Esophagus muscularis mucosa (tissue), 4 donors: ENCODE measurements around the gene MAPK8IP3. TPM values are rescaled to one million over a fixed set of nuclear protein-coding genes. Genes with fewer than 3 reads are reported as not detected.
A peak's percentile ranks its signal among the peaks of the same experiment; 100 is the strongest.

ENCODE experiments used
- DNase-seq: peaks from one replicate; pipeline ENCODE4 v3.0.0-alpha.2; 2017; ENCODE audit errors: extremely low spot score
- H3K27ac ChIP-seq, 4 donors: fragments of 200-600 bp; sonication (generic); replicated peaks in 1 of 4; 1 replicate in 3 of 4; 2 replicates in 1 of 4; pipeline ENCODE4 v1.5.1; 2016 to 2019; ENCODE audit warnings: mild to moderate bottlenecking in 1 of 4
- H3K27me3 ChIP-seq, 4 donors: fragments of 200-600 bp; sonication (generic); one replicate each; pipeline versions ENCODE4 v1.5.1 to v1.6.0; 2016 to 2019
- H3K36me3 ChIP-seq, 4 donors: fragments of 200-600 bp; sonication (generic); one replicate each; pipeline ENCODE4 v1.5.1; 2016 to 2019
- H3K4me1 ChIP-seq, 4 donors: fragments of 200-600 bp; sonication (generic); one replicate each; pipeline ENCODE4 v1.5.1; 2016 to 2019
- H3K4me3 ChIP-seq, 4 donors: fragments of 200-600 bp; sonication (generic); 1 replicate in 2 of 4; 2 replicates in 2 of 4; pipeline ENCODE4 v1.5.1; 2016 to 2019; ENCODE audit warnings: mild to moderate bottlenecking in 4 of 4, moderate library complexity in 1 of 4
- H3K9me3 ChIP-seq, 4 donors: fragments of 200-600 bp; sonication (generic); 1 replicate in 3 of 4; 2 replicates in 1 of 4; pipeline ENCODE4 v1.5.1; 2016 to 2019
- CTCF ChIP-seq, 3 experiments: fragments of 200-600 bp in 2 of 3; fragments of 450-650 bp in 1 of 3; sonication (generic) in 2 of 3; IDR thresholded peaks; one replicate each; pipeline ENCODE4 v1.5.1; 2017 to 2019; ENCODE audit warnings: antibody characterized with exemption in 3 of 3, mild to moderate bottlenecking in 2 of 3, moderate library complexity in 1 of 3
- EP300 ChIP-seq: sonication (generic); formaldehyde crosslinking; IDR thresholded peaks from one replicate; pipeline ENCODE4 v1.6.1; 2017; ENCODE audit warnings: antibody characterized with exemption
- POLR2A ChIP-seq: fragments of 450-650 bp; IDR thresholded peaks from one replicate; pipeline ENCODE4 v1.6.1; 2017; ENCODE audit warnings: antibody characterized with exemption, moderate library complexity, mild to moderate bottlenecking, low read depth
- POLR2AphosphoS5 ChIP-seq, 2 donors: sonication (generic); formaldehyde crosslinking; IDR thresholded peaks; one replicate each; pipeline ENCODE4 v1.6.1; 2017; ENCODE audit warnings: antibody characterized with exemption in 2 of 2
- WGBS: methylation state at CpG from one replicate; pipeline ENCODE4 v1.1.5; 2018; 5-methylcytosine and 5-hydroxymethylcytosine counted together
- intact Hi-C: fragments of 100-400 bp; cut with DNase I; formaldehyde crosslinking; loops from one replicate; pipeline ENCODE4 v1.15.1; 2023
- total RNA-seq, 4 donors: library from RNA; depleted of rRNA; stranded (reverse); fragments of >200 nt; gene quantifications; one replicate each; pipeline versions ENCODE4 v1.1.0 to v1.2.1, GENCODE V29; 2016

MAPK8IP3 gene
- total RNA-seq = 10 to 100 TPM; 21.5 to 36.2 (median 28.5) TPM

- H3K27ac ChIP-seq = peak within 1 kb of the TSS; percentile 91 to 95 (median 92)
- H3K4me3 ChIP-seq = peak within 1 kb of the TSS; percentile 88 to 96 (median 92)
- WGBS = under 1% methylated on average over 14 of the region's 79 CpGs
- peaks cover 0 to 26% (median 18%) of the 10 kb centered on the region in 4 donors for H3K36me3 ChIP-seq
- no peaks in the 10 kb centered on the region for H3K27me3 ChIP-seq
- intact Hi-C loops = loop anchor here (2.0 to 10.0 kb wide), 4 partner anchors 27 to 301 kb away; partner anchors contain the start of genes CRAMP1, EME2, IFT140 and JPT2
- H3K9me3 ChIP-seq = no peaks in the 10 kb centered on the region
- peak; percentile 96 for DNase-seq
- H3K4me1 ChIP-seq = peaks cover 24 to 53% (median 45%) of the 10 kb centered on the region in 4 donors
- TF ChIP-seq CTCF (IDR thresholded peaks at IDR 0.05) = peak in 2 of 3 experiments; percentile 95 to 99
- TF ChIP-seq POLR2AphosphoS5 (IDR thresholded peaks at IDR 0.05) = peak; percentile 90 to 98
- TF ChIP-seq EP300 = no peak
- TF ChIP-seq POLR2A = peak; percentile 95
Observed at GRCh38 chr16:1705688-1706385, at the start of gene MAPK8IP3. Gene MAPK8IP3 (plus strand): TSS chr16:1706195. CDS start chr16:1706340, 145 bp downstream.

GRCh38 chr16:1656808-1657617, 49.0 kb upstream of the MAPK8IP3 start:
- intact Hi-C loops = no loop called here
- TF ChIP-seq POLR2A (no peak), POLR2AphosphoS5 (IDR thresholded peaks at IDR 0.05) (no peak), EP300 (no peak), CTCF (IDR thresholded peaks at IDR 0.05) (no peak)
- no peak for DNase-seq
- no peaks in the 10 kb centered on the region for H3K27me3 ChIP-seq
- no peak overlapping the region for H3K27ac ChIP-seq
- H3K4me1 ChIP-seq = peaks cover 0 to 3% (median 0%) of the 10 kb centered on the region in 4 donors
- H3K4me3 ChIP-seq = no peak overlapping the region
- peaks cover 66 to 100% (median 93%) of the 10 kb centered on the region in 4 donors for H3K36me3 ChIP-seq
- H3K9me3 ChIP-seq = no peaks in the 10 kb centered on the region
- WGBS = 91% methylated on average over 21 of the region's 24 CpGs

- 98% methylated on average over 10 of the region's 13 CpGs for WGBS
- no peaks in the 10 kb centered on the region for H3K27me3 ChIP-seq
Observed at GRCh38 chr16:1657841-1658240, 48.2 kb upstream of the MAPK8IP3 start.

GRCh38 chr16:1659031-1659430, 47.0 kb upstream of the MAPK8IP3 start:
- DNase-seq = no peak
- Histone ChIP-seq H3K27me3 (no peaks in the 10 kb centered on the region), H3K36me3 (peaks cover 68 to 100% (median 94%) of the 10 kb centered on the region in 4 donors), H3K27ac (no peak overlapping the region), H3K4me1 (peaks cover 0 to 3% (median 0%) of the 10 kb centered on the region in 4 donors), H3K4me3 (no peak overlapping the region), H3K9me3 (no peaks in the 10 kb centered on the region)
- 84% methylated on average over 5 of the region's 5 CpGs for WGBS
- intact Hi-C loops = no loop called here
- no peak for TF ChIP-seq CTCF (IDR thresholded peaks at IDR 0.05)
- TF ChIP-seq POLR2A = no peak
- TF ChIP-seq EP300 = no peak
- TF ChIP-seq POLR2AphosphoS5 (IDR thresholded peaks at IDR 0.05) = no peak

More at GRCh38 chr16:1657841-1658240, 48.2 kb upstream of the MAPK8IP3 start:
- DNase-seq = no peak
- H3K4me1 ChIP-seq = peaks cover 0 to 3% (median 0%) of the 10 kb centered on the region in 4 donors
- TF ChIP-seq EP300 (no peak), POLR2AphosphoS5 (IDR thresholded peaks at IDR 0.05) (no peak), POLR2A (no peak), CTCF (IDR thresholded peaks at IDR 0.05) (no peak)
- peaks cover 70 to 100% (median 93%) of the 10 kb centered on the region in 4 donors for H3K36me3 ChIP-seq
- H3K27ac ChIP-seq = no peak overlapping the region
- H3K9me3 ChIP-seq = no peaks in the 10 kb centered on the region
- intact Hi-C loops = no loop called here
- no peak overlapping the region for H3K4me3 ChIP-seq
